SH-SY5Y (cell line): ENCODE data around the gene BMP15.

ENCODE experiments used
- GATA2 ChIP-seq: IDR thresholded peaks from 2 replicates; pipeline ENCODE4 v1.6.1; 2011; ENCODE audit warnings: mild to moderate bottlenecking, low read depth, low read length
- GATA3 ChIP-seq: IDR thresholded peaks from 2 replicates; pipeline ENCODE4 v1.6.1; 2011; ENCODE audit warnings: low read depth, mild to moderate bottlenecking, low read length, moderate library complexity

DNA sequence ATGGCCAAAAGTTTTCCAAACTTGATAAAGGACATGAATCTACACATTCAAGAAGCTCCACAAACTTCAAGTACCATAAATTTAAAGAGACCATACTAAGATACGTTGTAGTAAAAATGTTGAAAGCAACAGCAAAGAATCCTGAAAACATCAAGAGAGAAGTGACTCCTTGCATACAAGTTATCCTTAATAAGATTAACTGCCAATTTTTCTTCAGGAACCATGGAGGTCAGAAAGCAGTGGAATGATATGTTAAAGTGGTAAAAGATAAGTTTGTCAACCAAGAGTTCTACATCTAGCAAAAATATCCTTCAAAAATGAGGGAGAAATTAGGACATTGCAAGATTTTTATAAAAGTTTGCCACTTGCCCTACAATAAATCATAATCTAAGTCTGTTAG is 43.3 kb downstream of the BMP15 start:
- TF ChIP-seq GATA2 (no peak), GATA3 (no peak)
